BLaER1 treated with 17β-estradiol and CSF1 and Interleukin-3, amounts not matched to agents 10 nM and 100 nM (cell line): ENCODE measurements around the gene ADAMTS5.
A peak's percentile ranks its signal among the peaks of the same experiment; 100 is the strongest.

ENCODE experiments used
- H3K27ac ChIP-seq, 11 experiments: shearing (Covaris generic); formaldehyde crosslinking; 2 replicates each; pipeline ENCODE4 v1.8.1; 2022
- H3K27me3 ChIP-seq, 11 experiments: shearing (Covaris generic); formaldehyde crosslinking; 2 replicates each; pipeline ENCODE4 v1.8.1; 2022
- H3K36me3 ChIP-seq, 11 experiments: shearing (Covaris generic); formaldehyde crosslinking; 2 replicates each; pipeline ENCODE4 v1.8.1; 2022
- H3K4me1 ChIP-seq, 10 experiments: shearing (Covaris generic); formaldehyde crosslinking; 2 replicates each; pipeline ENCODE4 v1.8.1; 2022
- H3K4me2 ChIP-seq, 11 experiments: shearing (Covaris generic); formaldehyde crosslinking; 2 replicates each; pipeline ENCODE4 v1.8.1; 2022
- H3K4me3 ChIP-seq, 10 experiments: shearing (Covaris generic); formaldehyde crosslinking; 2 replicates each; pipeline ENCODE4 v1.8.1; 2022
- H3K9ac ChIP-seq, 11 experiments: shearing (Covaris generic); formaldehyde crosslinking; 2 replicates each; pipeline ENCODE4 v1.8.1; 2022
- H3K9me3 ChIP-seq, 11 experiments: shearing (Covaris generic); formaldehyde crosslinking; replicated peaks in 1 of 11; 2 replicates each; pipeline ENCODE4 v1.8.1; 2022
- H4K20me1 ChIP-seq, 11 experiments: shearing (Covaris generic); formaldehyde crosslinking; 2 replicates each; pipeline ENCODE4 v1.8.1; 2022
- Cebpa-rat ChIP-seq, 11 experiments: shearing (Covaris generic); IDR thresholded peaks; 2 replicates each; pipeline ENCODE4 v1.8.1; 2022

ADAMTS5 gene

DNA sequence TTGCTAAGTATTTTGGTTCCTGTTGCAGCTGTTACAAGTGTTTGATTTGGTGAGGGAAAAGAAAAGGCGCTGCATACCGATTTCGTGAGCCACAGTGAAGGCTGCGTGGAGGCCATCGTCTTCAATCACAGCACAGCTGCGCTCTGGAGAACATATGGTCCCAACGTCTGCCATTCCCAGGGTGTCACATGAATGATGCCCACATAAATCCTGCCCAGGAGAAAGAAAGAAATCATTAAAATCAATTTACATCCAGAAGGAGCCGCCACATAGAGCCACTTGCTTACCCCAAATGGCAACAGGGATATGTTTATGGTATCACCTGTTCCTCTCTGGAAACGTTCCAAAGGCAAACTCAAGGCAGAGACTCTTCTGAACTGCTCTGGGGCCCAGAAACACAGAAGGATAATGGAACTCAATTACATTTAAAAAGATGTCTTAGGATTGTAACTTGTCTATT, 12.2 kb downstream of the ADAMTS5 start:
- Histone ChIP-seq H3K4me2 (no peak overlapping the region), H3K4me3 (no peak overlapping the region)

GRCh38 chr21:26952374-26953066, 14.4 kb downstream of the ADAMTS5 start:
- H3K27me3 ChIP-seq, result no peaks in the 10 kb centered on the region
- H3K4me2 ChIP-seq, result peak overlapping the region in 5 of 11 experiments; percentile 43 to 69 (median 63); a peak in 10 of 22 replicates
- H3K9ac ChIP-seq, result no peak overlapping the region
- peak overlapping the region in 4 of 11 experiments; percentile 22 to 66 (median 55); a peak in 7 of 22 replicates for H3K27ac ChIP-seq
- peaks cover 0 to 48% (median 16%) of the 10 kb centered on the region in 10 experiments; a peak in 13 of 20 replicates for H3K4me1 ChIP-seq
- H3K4me3 ChIP-seq, result no peak overlapping the region
- TF ChIP-seq Cebpa-rat (IDR thresholded peaks at IDR 0.05), result no peak
- H3K9me3 ChIP-seq, result no peaks in the 10 kb centered on the region
- no peaks in the 10 kb centered on the region for H4K20me1 ChIP-seq
- H3K36me3 ChIP-seq, result no peaks in the 10 kb centered on the region

More for the DNA sequence above, 12.2 kb downstream of the ADAMTS5 start:
- no peaks in the 10 kb centered on the region for H3K9me3 ChIP-seq
- H4K20me1 ChIP-seq, result no peaks in the 10 kb centered on the region
- no peak for TF ChIP-seq Cebpa-rat (IDR thresholded peaks at IDR 0.05)
- H3K36me3 ChIP-seq, result no peaks in the 10 kb centered on the region
- H3K27ac ChIP-seq, result no peak overlapping the region
- H3K4me1 ChIP-seq, result peaks cover 0 to 32% (median 15%) of the 10 kb centered on the region in 10 experiments; a peak in 13 of 20 replicates
- no peak overlapping the region for H3K9ac ChIP-seq
- no peaks in the 10 kb centered on the region for H3K27me3 ChIP-seq

DNA sequence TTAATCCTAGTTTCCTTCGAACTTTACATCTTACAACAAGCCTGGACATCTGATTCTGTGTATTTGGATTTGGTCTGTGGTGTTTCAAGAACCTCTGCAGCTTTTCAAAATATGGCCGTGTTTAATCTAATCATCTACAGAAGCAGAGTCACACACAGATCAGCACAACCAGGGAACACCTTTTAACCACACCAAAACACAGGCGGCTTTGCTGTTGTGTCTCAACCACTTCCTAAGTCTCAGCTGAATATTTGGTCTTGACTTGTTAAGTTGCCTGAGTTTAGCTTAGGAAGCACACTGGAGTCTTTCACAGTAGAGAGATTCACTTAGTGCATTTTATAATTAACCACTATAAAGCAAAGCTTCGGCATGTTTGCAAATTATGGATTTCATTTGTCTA, 17.1 kb downstream of the ADAMTS5 start:
- TF ChIP-seq Cebpa-rat (IDR thresholded peaks at IDR 0.05), result no peak
- no peaks in the 10 kb centered on the region for H3K36me3 ChIP-seq

GRCh38 chr21:26948194-26948593, 18.7 kb downstream of the ADAMTS5 start:
- 0 out of 22 replicates have a peak overlapping the region, but pooled peaks of 2 of the 11 experiments have one; percentile 2 to 35 for H3K27ac ChIP-seq
- no peak for TF ChIP-seq Cebpa-rat (IDR thresholded peaks at IDR 0.05)
- H4K20me1 ChIP-seq, result no peaks in the 10 kb centered on the region
- no peaks in the 10 kb centered on the region for H3K9me3 ChIP-seq
- H3K36me3 ChIP-seq, result no peaks in the 10 kb centered on the region
- no peak overlapping the region for H3K4me3 ChIP-seq
- H3K4me2 ChIP-seq, result peak overlapping the region in 5 of 11 experiments; percentile 38 to 70 (median 64); a peak in 9 of 22 replicates
- H3K9ac ChIP-seq, result no peak overlapping the region
- peaks cover 4 to 92% (median 46%) of the 10 kb centered on the region in 10 experiments; a peak in 14 of 20 replicates for H3K4me1 ChIP-seq
- H3K27me3 ChIP-seq, result no peaks in the 10 kb centered on the region

More for the DNA sequence above, 17.1 kb downstream of the ADAMTS5 start:
- no peak overlapping the region for H3K27ac ChIP-seq
- peak overlapping the region in 2 of 11 experiments; percentile 14 to 32; a peak in 3 of 22 replicates for H3K4me2 ChIP-seq
- H3K9me3 ChIP-seq, result no peaks in the 10 kb centered on the region
- no peaks in the 10 kb centered on the region for H3K27me3 ChIP-seq
- no peaks in the 10 kb centered on the region for H4K20me1 ChIP-seq
- no peak overlapping the region for H3K4me3 ChIP-seq
- no peak overlapping the region for H3K9ac ChIP-seq
- H3K4me1 ChIP-seq, result peaks cover 0 to 75% (median 30%) of the 10 kb centered on the region in 10 experiments; a peak in 13 of 20 replicates

GRCh38 chr21:26946744-26947446, 20.0 kb downstream of the ADAMTS5 start:
- Histone ChIP-seq H3K9me3 (no peaks in the 10 kb centered on the region; a peak in 1 of 22 replicates), H3K4me3 (no peak overlapping the region), H3K4me2 (peak overlapping the region in 6 of 11 experiments; percentile 28 to 70 (median 63); a peak in 12 of 22 replicates), H3K4me1 (peaks cover 4 to 89% (median 45%) of the 10 kb centered on the region in 10 experiments; a peak in 14 of 20 replicates), H3K27me3 (no peaks in the 10 kb centered on the region), H4K20me1 (no peaks in the 10 kb centered on the region), H3K27ac (peak overlapping the region in 5 of 11 experiments; percentile 14 to 81 (median 57); a peak in 10 of 22 replicates), H3K9ac (peak overlapping the region in 3 of 11 experiments; percentile 8 to 33 (median 19); a peak in 2 of 22 replicates), H3K36me3 (no peaks in the 10 kb centered on the region)
- no peak for TF ChIP-seq Cebpa-rat (IDR thresholded peaks at IDR 0.05)

DNA sequence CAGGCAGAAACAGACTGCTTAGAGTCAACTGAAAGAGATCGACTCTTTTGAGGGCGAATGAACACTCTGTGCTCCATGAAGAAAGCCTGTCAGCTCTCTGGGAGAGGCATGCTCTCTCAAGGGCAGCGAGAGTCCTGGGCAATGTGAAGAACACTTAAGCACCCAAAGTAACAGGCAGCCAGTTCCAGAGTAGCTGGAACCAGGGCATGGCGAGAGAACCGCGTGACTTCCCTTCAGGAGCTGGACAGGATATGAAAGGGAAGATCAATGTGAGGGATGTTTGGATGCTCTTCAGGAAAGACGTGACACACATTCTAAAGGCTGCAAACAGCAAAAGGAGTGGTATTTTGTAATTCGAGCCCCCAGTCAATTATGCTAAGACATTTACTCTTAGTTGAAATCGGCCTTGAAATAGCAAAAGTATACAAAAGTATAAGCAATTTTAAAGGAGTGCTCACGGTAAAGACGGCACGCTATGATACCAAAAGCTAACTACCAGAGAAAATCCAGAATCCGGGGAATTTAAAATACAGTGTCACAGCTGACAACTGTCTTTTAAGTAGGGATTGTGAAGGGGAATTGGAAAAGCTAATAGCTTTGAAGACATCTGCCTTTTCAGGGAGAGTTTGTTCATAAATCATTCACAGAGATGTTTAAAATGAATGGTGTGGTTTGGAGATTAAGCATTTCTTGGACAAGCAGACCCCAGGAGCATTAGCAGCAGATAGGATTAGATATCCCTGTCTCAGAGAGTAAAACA, 20.8 kb downstream of the ADAMTS5 start:
- H3K9ac ChIP-seq, result peak overlapping the region in 3 of 11 experiments; percentile 8 to 33 (median 19); a peak in 2 of 22 replicates
- H3K27me3 ChIP-seq, result no peaks in the 10 kb centered on the region
- TF ChIP-seq Cebpa-rat (IDR thresholded peaks at IDR 0.05), result no peak
- H3K4me3 ChIP-seq, result no peak overlapping the region
- peak overlapping the region in 6 of 11 experiments; percentile 36 to 70 (median 63); a peak in 12 of 22 replicates for H3K4me2 ChIP-seq
- peak overlapping the region in 5 of 11 experiments; percentile 14 to 81 (median 57); a peak in 9 of 22 replicates for H3K27ac ChIP-seq
- H3K36me3 ChIP-seq, result no peaks in the 10 kb centered on the region
- peaks cover 4 to 81% (median 38%) of the 10 kb centered on the region in 10 experiments; a peak in 14 of 20 replicates for H3K4me1 ChIP-seq
- H3K9me3 ChIP-seq, result no peaks in the 10 kb centered on the region; a peak in 1 of 22 replicates
- H4K20me1 ChIP-seq, result no peaks in the 10 kb centered on the region

DNA sequence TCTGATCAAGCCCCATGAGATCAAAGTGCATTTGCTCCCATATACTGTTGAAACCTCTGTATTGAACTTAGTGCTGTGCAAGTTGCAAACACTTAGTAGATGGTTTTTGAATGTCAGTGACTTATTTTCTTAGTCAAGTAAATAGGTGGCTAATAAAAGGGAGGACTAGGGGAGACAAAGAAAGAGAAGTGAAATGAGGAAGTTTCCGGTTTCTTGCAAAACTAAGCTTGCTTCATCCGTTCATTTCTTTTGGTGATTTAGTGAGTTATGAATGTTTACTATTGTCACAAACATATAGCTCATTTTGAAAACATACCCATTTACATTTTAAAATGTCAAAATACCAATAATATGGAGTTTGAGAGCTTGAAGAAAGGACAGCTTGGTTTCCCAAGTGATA, 23.0 kb downstream of the ADAMTS5 start:
- no peaks in the 10 kb centered on the region; a peak in 1 of 22 replicates for H3K9me3 ChIP-seq
- H3K27ac ChIP-seq, result peak overlapping the region in 9 of 11 experiments; percentile 21 to 81 (median 59); a peak in 16 of 22 replicates
- no peak overlapping the region; a peak in 1 of 20 replicates for H3K4me3 ChIP-seq
- no peaks in the 10 kb centered on the region for H3K36me3 ChIP-seq
- H3K4me2 ChIP-seq, result peak overlapping the region in 8 of 11 experiments; percentile 12 to 70 (median 62); a peak in 14 of 22 replicates
- peaks cover 0 to 77% (median 43%) of the 10 kb centered on the region in 10 experiments; a peak in 16 of 20 replicates for H3K4me1 ChIP-seq
- peak in 3 of 11 experiments; percentile 29 to 78 (median 30); a peak in 3 of 22 replicates for TF ChIP-seq Cebpa-rat (IDR thresholded peaks at IDR 0.05)
- peak overlapping the region in 3 of 11 experiments; percentile 19 to 59 (median 49); a peak in 7 of 22 replicates for H3K9ac ChIP-seq
- H4K20me1 ChIP-seq, result no peaks in the 10 kb centered on the region
- no peaks in the 10 kb centered on the region for H3K27me3 ChIP-seq

GRCh38 chr21:26941421-26941820, 25.5 kb downstream of the ADAMTS5 start:
- Histone ChIP-seq H3K9me3 (no peaks in the 10 kb centered on the region; a peak in 1 of 22 replicates), H3K4me2 (no peak overlapping the region), H3K4me1 (peaks cover 0 to 53% (median 33%) of the 10 kb centered on the region in 10 experiments; a peak in 16 of 20 replicates), H3K9ac (no peak overlapping the region), H3K27ac (no peak overlapping the region), H3K4me3 (no peak overlapping the region), H3K36me3 (no peaks in the 10 kb centered on the region), H4K20me1 (no peaks in the 10 kb centered on the region), H3K27me3 (no peaks in the 10 kb centered on the region)
- TF ChIP-seq Cebpa-rat (IDR thresholded peaks at IDR 0.05), result no peak
